Uterus (tissue), 2 donors: Measurements from ENCODE around the gene DDX25.

Source experiments
- CTCF ChIP-seq, 4 experiments: fragments of 200-600 bp in 2 of 4; fragments of 450-650 bp in 2 of 4; sonication (generic) in 2 of 4; IDR thresholded peaks; one replicate each; pipeline ENCODE4 v1.5.1; 2016 to 2019; ENCODE audit warnings: antibody characterized with exemption in 4 of 4, mild to moderate bottlenecking in 2 of 4, moderate library complexity in 1 of 4
- POLR2A ChIP-seq, 2 donors: fragments of 450-650 bp; IDR thresholded peaks; one replicate each; pipeline ENCODE4 v1.6.1; 2016; ENCODE audit warnings: antibody characterized with exemption in 2 of 2, mild to moderate bottlenecking in 1 of 2, moderate library complexity in 1 of 2

DNA sequence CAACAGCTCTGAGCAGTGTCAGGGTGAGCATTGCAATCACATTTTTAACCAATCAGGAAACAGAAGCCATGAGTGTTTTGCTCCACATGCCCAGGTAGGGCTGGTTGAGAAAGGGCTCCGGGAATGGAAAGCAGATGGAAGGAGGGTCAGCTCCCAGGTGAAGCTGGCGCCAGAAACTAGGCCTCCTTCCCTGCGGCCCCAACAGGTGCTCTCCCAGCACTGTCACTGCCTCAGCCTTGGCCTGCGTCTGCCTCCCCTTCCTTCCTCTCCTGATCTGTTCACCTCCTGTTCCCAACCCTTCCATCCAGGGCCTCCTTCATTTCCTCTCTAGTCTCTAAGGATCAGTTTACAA, 36.9 kb downstream of the DDX25 start:
- TF ChIP-seq CTCF (IDR thresholded peaks at IDR 0.05) (no peak), POLR2A (IDR thresholded peaks at IDR 0.05) (no peak)
